Measurements from ENCODE around the gene NCS1.

- TF ChIP-seq EZH2 (IDR thresholded peaks at IDR 0.05; ENCODE audit: insufficient read depth, poor library complexity, severe bottlenecking) (no peak), EZH2phosphoT487 (IDR thresholded peaks at IDR 0.05; ENCODE audit: insufficient read depth, low read depth) (no peak)
Measured at GRCh38 chr9:130212543-130213297, 40.5 kb downstream of the NCS1 start.
